Body of pancreas (tissue), 4 donors: ENCODE data around the gene SYAP1. TPM values are rescaled to one million over a fixed set of nuclear protein-coding genes. Genes with fewer than 3 reads are reported as not detected.
A peak's percentile ranks its signal among the peaks of the same experiment; 100 is the strongest.

ENCODE experiments used
- ATAC-seq: fragments of 150-250 bp; one replicate; pipeline ENCODE4 v1.9.1; 2016
- DNase-seq, 4 donors: peaks; one replicate each; pipeline ENCODE4 v3.0.0-alpha.2; 2019
- H3K27ac ChIP-seq, 4 donors: fragments of 200-600 bp; sonication (generic); 1 replicate in 3 of 4; 2 replicates in 1 of 4; pipeline versions ENCODE4 v1.5.1 to v1.6.1; 2016 to 2019; ENCODE audit warnings: mild to moderate bottlenecking in 1 of 4, mixed read lengths in 1 of 4, moderate library complexity in 1 of 4
- H3K27me3 ChIP-seq, 2 donors: fragments of 200-600 bp; sonication (generic); one replicate each; pipeline ENCODE4 v1.6.0; 2016; ENCODE audit warnings: mild to moderate bottlenecking in 1 of 2
- H3K36me3 ChIP-seq, 2 donors: fragments of 200-600 bp; sonication (generic); replicated peaks in 1 of 2; 2 replicates each; pipeline ENCODE4 v1.5.1; 2016; ENCODE audit warnings: low read depth in 2 of 2; ENCODE audit not compliant: insufficient read depth in 1 of 2
- H3K4me1 ChIP-seq: fragments of 200-600 bp; sonication (generic); one replicate; pipeline ENCODE4 v1.6.0; 2016
- H3K4me3 ChIP-seq, 2 donors: fragments of 200-600 bp; sonication (generic); 1 replicate in 1 of 2; 2 replicates in 1 of 2; pipeline ENCODE4 v1.5.1; 2016 to 2019
- H3K9me3 ChIP-seq, 3 donors: fragments of 200-600 bp; sonication (generic); 1 replicate in 2 of 3; 2 replicates in 1 of 3; pipeline ENCODE4 v1.5.1; 2016
- POLR2A ChIP-seq, 3 donors: fragments of 450-650 bp; IDR thresholded peaks; one replicate each; pipeline ENCODE4 v1.6.1; 2016; ENCODE audit warnings: antibody characterized with exemption in 3 of 3, mild to moderate bottlenecking in 2 of 3
- WGBS, 2 donors: methylation state at CpG; one replicate each; pipeline ENCODE4 v1.1.5; 2017; 5-methylcytosine and 5-hydroxymethylcytosine counted together
- intact Hi-C: fragments of 100-400 bp; cut with DNase I; formaldehyde crosslinking; loops from one replicate; pipeline ENCODE4 v1.15.1; 2023
- small RNA-seq: library from RNA; depleted of rRNA; stranded (forward); fragments of <200 nt; gene quantifications from one replicate; pipeline ENCODE3, GENCODE V24; 2016
- total RNA-seq, 2 donors: library from RNA; depleted of rRNA; stranded (reverse); fragments of >200 nt; gene quantifications; one replicate each; pipeline ENCODE4 v1.1.0, GENCODE V29; 2016
- TF ChIP-seq, protein P1 (sequence below), 7 experiments: fragments of 450-650 bp in 4 of 7; fragments of 200-600 bp in 3 of 7; sonication (generic) in 3 of 7; IDR thresholded peaks; one replicate each; pipeline ENCODE4 v1.5.1; 2016 to 2019; ENCODE audit warnings: antibody characterized with exemption in 7 of 7

SYAP1 gene
- total RNA-seq, 2 donors from 2014 or later = 15.3 to 15.8 TPM

DNA sequence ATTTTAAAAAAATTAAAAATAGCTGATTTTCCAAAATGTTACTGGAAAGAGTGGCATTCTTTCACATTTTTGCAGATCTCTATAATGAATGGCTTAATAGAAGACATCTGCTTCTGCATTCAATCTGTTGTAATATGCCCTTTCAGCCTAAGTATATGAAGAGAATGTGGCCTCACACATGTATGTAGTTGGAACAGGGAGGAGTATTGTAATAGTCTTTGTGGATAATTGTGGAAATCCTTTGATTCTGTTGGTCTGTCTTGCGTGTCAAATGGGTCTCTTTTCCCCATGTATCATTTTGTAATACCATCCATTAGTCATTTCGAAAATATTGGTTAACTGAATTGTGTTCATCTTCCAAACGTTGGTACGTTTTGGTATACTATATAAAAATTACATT, 78.4 kb downstream of the SYAP1 start:
- WGBS, 2 donors = 65 to 67% methylated on average over 4 of the region's 4 CpGs
- DNase-seq = no peak
- no peaks in the 10 kb centered on the region for H3K36me3 ChIP-seq
- H3K9me3 ChIP-seq = no peaks in the 10 kb centered on the region
- no peak overlapping the region for H3K27ac ChIP-seq
- no peak overlapping the region for H3K4me3 ChIP-seq
- no peaks in the 10 kb centered on the region for H3K4me1 ChIP-seq
- intact Hi-C loops = no loop called here
- ATAC-seq = no peak
- TF ChIP-seq, protein P1, sequence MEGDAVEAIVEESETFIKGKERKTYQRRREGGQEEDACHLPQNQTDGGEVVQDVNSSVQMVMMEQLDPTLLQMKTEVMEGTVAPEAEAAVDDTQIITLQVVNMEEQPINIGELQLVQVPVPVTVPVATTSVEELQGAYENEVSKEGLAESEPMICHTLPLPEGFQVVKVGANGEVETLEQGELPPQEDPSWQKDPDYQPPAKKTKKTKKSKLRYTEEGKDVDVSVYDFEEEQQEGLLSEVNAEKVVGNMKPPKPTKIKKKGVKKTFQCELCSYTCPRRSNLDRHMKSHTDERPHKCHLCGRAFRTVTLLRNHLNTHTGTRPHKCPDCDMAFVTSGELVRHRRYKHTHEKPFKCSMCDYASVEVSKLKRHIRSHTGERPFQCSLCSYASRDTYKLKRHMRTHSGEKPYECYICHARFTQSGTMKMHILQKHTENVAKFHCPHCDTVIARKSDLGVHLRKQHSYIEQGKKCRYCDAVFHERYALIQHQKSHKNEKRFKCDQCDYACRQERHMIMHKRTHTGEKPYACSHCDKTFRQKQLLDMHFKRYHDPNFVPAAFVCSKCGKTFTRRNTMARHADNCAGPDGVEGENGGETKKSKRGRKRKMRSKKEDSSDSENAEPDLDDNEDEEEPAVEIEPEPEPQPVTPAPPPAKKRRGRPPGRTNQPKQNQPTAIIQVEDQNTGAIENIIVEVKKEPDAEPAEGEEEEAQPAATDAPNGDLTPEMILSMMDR (IDR thresholded peaks at IDR 0.05) = no peak
- no peak for TF ChIP-seq POLR2A (IDR thresholded peaks at IDR 0.05)
- no peaks in the 10 kb centered on the region for H3K27me3 ChIP-seq

DNA sequence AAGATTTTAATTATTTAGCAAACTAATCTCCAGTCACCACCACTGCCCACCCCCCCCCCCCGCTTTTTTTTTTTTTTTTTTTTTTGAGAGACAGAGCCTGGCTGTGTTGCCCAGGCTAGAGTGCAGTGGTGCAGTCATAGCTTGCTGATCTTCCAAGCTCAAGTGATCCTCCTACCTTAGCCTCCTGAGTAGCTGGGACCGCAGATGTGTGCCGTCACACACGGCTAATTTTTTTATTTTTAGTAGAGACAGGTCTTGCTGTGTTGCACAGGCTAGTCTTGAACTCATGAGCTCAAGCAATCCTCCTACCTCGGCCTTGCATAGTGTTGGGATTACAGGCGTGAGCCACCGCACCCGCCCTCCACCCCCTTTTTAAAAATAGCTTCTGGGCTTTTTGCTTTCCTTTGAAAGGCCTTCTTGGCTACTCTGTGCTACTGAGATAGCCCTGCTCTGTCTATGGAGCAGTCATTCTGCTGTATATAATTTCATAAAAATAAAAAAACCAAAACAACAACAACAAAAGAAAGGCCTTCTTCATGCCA, 85.6 kb downstream of the SYAP1 start:
- TF ChIP-seq, protein P1 (IDR thresholded peaks at IDR 0.05) = no peak
- no peak for TF ChIP-seq POLR2A (IDR thresholded peaks at IDR 0.05)
- WGBS, 2 donors = 93 to 98% methylated on average over 3 to 5 of the region's 8 CpGs
- H3K4me1 ChIP-seq = peaks cover 10% of the 10 kb centered on the region
- H3K36me3 ChIP-seq = no peaks in the 10 kb centered on the region
- H3K9me3 ChIP-seq = no peaks in the 10 kb centered on the region
- DNase-seq (no peak), ATAC-seq (no peak)
- no peak overlapping the region for H3K27ac ChIP-seq
- intact Hi-C loops = no loop called here
- no peaks in the 10 kb centered on the region for H3K27me3 ChIP-seq
- H3K4me3 ChIP-seq = no peak overlapping the region

DNA sequence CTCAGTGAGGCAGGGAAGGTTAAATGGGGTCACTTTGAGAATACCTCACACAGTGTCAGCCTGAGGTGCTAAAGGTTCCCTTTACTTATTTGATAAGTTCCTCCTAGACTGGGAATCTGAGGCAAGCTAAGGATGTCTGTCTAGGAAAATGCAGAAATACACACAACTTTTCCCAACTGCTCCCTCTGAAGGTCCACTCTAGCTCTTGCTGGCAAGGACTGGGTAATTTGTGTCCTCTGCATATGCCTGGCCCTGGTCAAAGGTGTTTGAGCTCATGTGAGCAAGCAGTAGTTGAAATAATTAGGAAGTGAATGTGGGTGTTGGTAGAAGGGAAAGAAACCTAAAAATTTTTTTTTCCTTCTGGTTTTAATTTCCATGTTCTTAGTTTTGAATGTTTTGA, 88.1 kb downstream of the SYAP1 start:
- Histone ChIP-seq H3K4me1 (peaks cover 10% of the 10 kb centered on the region), H3K27me3 (no peaks in the 10 kb centered on the region), H3K36me3 (no peaks in the 10 kb centered on the region), H3K27ac (peak overlapping the region in 3 of 4 donors; percentile 38 to 51 (median 44)), H3K4me3 (no peak overlapping the region), H3K9me3 (no peaks in the 10 kb centered on the region)
- DNase-seq = peak in 1 of 4 donors; percentile 7
- ATAC-seq = peak; percentile 27
- no peak for TF ChIP-seq POLR2A (IDR thresholded peaks at IDR 0.05)
- TF ChIP-seq, protein P1 (IDR thresholded peaks at IDR 0.05) = peak in 1 of 7 experiments; percentile 34
- intact Hi-C loops = no loop called here

DNA sequence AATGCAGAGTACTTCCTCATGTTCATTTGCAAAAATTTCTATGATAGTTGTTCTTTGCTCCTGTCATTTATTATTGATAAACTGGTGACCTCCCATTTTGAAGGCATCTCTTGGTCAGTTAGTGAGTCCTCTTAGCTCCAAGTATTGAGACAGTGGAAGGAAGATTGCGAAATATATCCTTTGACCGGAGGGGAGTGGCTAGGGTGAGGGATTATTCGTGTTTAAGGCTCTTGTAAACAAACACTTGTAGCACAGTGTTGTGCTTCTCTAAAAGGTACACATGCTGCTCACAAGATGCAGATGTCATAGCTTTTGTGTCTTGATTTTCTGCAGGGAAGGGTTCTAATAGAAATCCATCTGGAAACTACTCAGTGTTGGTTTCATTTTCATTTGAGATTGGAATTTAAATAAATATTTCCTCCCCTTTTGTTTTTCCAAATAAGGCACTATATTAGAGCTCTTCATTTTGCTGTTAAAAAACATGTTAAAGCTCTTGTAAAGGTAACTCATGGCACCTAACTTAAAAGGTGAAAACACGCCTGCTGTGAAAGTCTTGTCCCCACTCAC, 88.6 kb downstream of the SYAP1 start:
- Histone ChIP-seq H3K36me3 (no peaks in the 10 kb centered on the region), H3K9me3 (no peaks in the 10 kb centered on the region), H3K27me3 (no peaks in the 10 kb centered on the region), H3K4me1 (peaks cover 10% of the 10 kb centered on the region), H3K4me3 (no peak overlapping the region), H3K27ac (peak overlapping the region in 3 of 4 donors; percentile 38 to 51 (median 40))
- WGBS, 2 donors = 17 to 20% methylated on average over 4 of the region's 4 CpGs
- intact Hi-C loops = no loop called here
- TF ChIP-seq POLR2A (IDR thresholded peaks at IDR 0.05) = no peak
- peak; percentile 62 for ATAC-seq
- DNase-seq = peak in 1 of 4 donors; percentile 14

DNA sequence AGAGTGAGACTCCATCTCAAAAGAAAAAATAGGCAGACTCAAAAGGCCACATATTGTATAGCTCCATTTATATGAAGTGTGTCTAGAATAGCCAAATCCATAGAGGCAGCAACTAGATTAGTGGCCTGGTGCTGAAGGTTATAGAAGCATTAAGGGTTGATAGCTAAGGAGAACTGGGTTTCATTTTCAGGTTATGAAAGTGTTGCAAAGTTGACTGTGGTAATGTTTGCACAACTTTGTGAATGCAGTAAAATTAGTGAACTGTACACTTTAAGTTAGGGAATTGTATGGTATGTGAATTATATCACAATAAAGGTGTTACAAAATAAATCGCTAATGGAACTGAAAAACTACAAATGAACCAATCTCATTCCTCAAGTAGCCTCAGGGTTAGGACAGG, 95.2 kb downstream of the SYAP1 start:
- Histone ChIP-seq H3K4me3 (no peak overlapping the region), H3K4me1 (no peaks in the 10 kb centered on the region), H3K9me3 (no peaks in the 10 kb centered on the region), H3K27ac (no peak overlapping the region), H3K36me3 (no peaks in the 10 kb centered on the region), H3K27me3 (no peaks in the 10 kb centered on the region)
- 67 to 100% methylated on average over 1 of the region's 1 CpG for WGBS, 2 donors
- ATAC-seq (no peak), DNase-seq (no peak)
- intact Hi-C loops = no loop called here
- no peak for TF ChIP-seq POLR2A (IDR thresholded peaks at IDR 0.05)
- TF ChIP-seq, protein P1 (IDR thresholded peaks at IDR 0.05) = no peak

Small RNAs within 50 kb of the gene (small RNA-seq; reads per million reads assigned to genes)
- gene RNU7-56P = not detected
- not detected for gene RPL12P49

Other genes starting within 250 kb of the SYAP1 start
- not detected for gene S100G, start 69.5 kb upstream of the SYAP1 start, total RNA-seq
- 10 to 100 TPM; 13.2 to 16.6 TPM for gene CTPS2, start 6.9 kb upstream of the SYAP1 start, total RNA-seq
- 10 to 100 TPM; 10.9 to 12.9 TPM for gene TXLNG, start 66.9 kb downstream of the SYAP1 start, total RNA-seq
- gene RBBP7, start 150.8 kb downstream of the SYAP1 start, total RNA-seq = 10 to 100 TPM; 39.4 to 53.7 TPM
- 10 to 100 TPM; 15.8 to 19.7 TPM for gene REPS2, start 227.0 kb downstream of the SYAP1 start, total RNA-seq